Keratinocyte (primary cell): Measurements from ENCODE around the gene RABGGTA. TPM values are rescaled to one million over a fixed set of nuclear protein-coding genes. Genes with fewer than 3 reads are reported as not detected.

Experiments
- DNase-seq: peaks from one replicate; pipeline ENCODE4 v3.0.0-alpha.2; 2011; ENCODE audit warnings: low read depth, missing footprints, low spot score
- FAIRE-seq: peaks from 2 replicates; lab custom pipeline; 2011; peaks lifted over from hg19 to GRCh38; lab: Jason Lieb, UNC
- H2AFZ ChIP-seq: 2 replicates; pipeline ENCODE4 v1.6.0; 2012; ENCODE audit warnings: low read length, control low read depth, inconsistent platforms; ENCODE audit not compliant: control insufficient read depth
- H3K27ac ChIP-seq: 2 replicates; pipeline ENCODE4 v1.5.1; 2011; ENCODE audit warnings: low read length; ENCODE audit not compliant: control insufficient read depth, insufficient read depth
- H3K27me3 ChIP-seq: 3 replicates; pipeline ENCODE4 v1.6.0; 2011; ENCODE audit warnings: low read length; ENCODE audit not compliant: control insufficient read depth, insufficient read depth; ENCODE audit errors: extremely low read depth
- H3K36me3 ChIP-seq, 2 experiments: 2 replicates in 1 of 2; 3 replicates in 1 of 2; pipeline ENCODE4 v1.5.1; 2011; ENCODE audit warnings: low read length in 2 of 2, mild to moderate bottlenecking in 1 of 2; ENCODE audit not compliant: control insufficient read depth in 2 of 2, insufficient read depth in 2 of 2; ENCODE audit errors: extremely low read depth in 1 of 2
- H3K4me1 ChIP-seq: 3 replicates; pipeline ENCODE4 v1.5.1; 2011; ENCODE audit warnings: low read length; ENCODE audit not compliant: control insufficient read depth, insufficient read depth; ENCODE audit errors: extremely low read depth
- H3K4me2 ChIP-seq: 3 replicates; pipeline ENCODE4 v1.6.0; 2011; ENCODE audit warnings: low read depth, low read length; ENCODE audit not compliant: control insufficient read depth, insufficient read depth; ENCODE audit errors: extremely low read depth
- H3K4me3 ChIP-seq, 3 experiments: fragments of 200-600 bp in 1 of 3; sonication (generic) in 1 of 3; 2 replicates in 2 of 3; 3 replicates in 1 of 3; pipeline ENCODE4 v1.5.1; 2011 to 2016; ENCODE audit warnings: low read length in 3 of 3, mild to moderate bottlenecking in 3 of 3, control low read depth in 2 of 3, inconsistent platforms in 1 of 3, low read depth in 1 of 3, mixed read lengths in 1 of 3, mixed run types in 1 of 3, moderate library complexity in 1 of 3; ENCODE audit not compliant: control insufficient read depth in 2 of 3, insufficient read depth in 2 of 3; ENCODE audit errors: extremely low read depth in 1 of 3
- H3K79me2 ChIP-seq: 2 replicates; pipeline ENCODE4 v1.6.0; 2012; ENCODE audit warnings: low read length; ENCODE audit not compliant: control insufficient read depth, insufficient read depth
- H3K9ac ChIP-seq: 3 replicates; pipeline ENCODE4 v1.6.0; 2011; ENCODE audit warnings: low read length; ENCODE audit not compliant: control insufficient read depth, insufficient read depth; ENCODE audit errors: extremely low read depth
- H3K9me1 ChIP-seq: 3 replicates; pipeline ENCODE4 v1.6.0; 2011; ENCODE audit warnings: low read length; ENCODE audit not compliant: control insufficient read depth, insufficient read depth; ENCODE audit errors: extremely low read depth
- H3K9me3 ChIP-seq: 2 replicates; pipeline ENCODE4 v1.5.1; 2012; ENCODE audit warnings: low read depth, low read length; ENCODE audit not compliant: control insufficient read depth
- H4K20me1 ChIP-seq: 3 replicates; pipeline ENCODE4 v1.6.0; 2011; ENCODE audit warnings: low read length; ENCODE audit not compliant: control insufficient read depth, insufficient read depth; ENCODE audit errors: extremely low read depth
- EZH2 ChIP-seq: IDR thresholded peaks from one replicate; pipeline ENCODE4 v1.6.1; 2012; ENCODE audit warnings: inconsistent platforms, mild to moderate bottlenecking, low read length, moderate library complexity
- dilution Hi-C: fragments of 300-500 bp; cut with MboI; formaldehyde crosslinking; loops from one replicate; pipeline ENCODE4 v1.7.0; 2020; ENCODE audit warnings: low sequenced_read_pairs; ENCODE audit not compliant: extremely low pct_ligation_motif_present
- polyA plus RNA-seq, 5 experiments: library from polyadenylated mRNA; depleted of rRNA in 3 of 5; stranded (reverse) in 3 of 5; stranded (forward) in 1 of 5; unstranded in 1 of 5; fragments of >200 nt; gene quantifications; 1 replicate in 1 of 5; 2 replicates in 3 of 5; 3 replicates in 1 of 5; pipeline versions ENCODE4 v1.2.1 to v1.2.3, GENCODE V29; 2011 to 2012; ENCODE audit warnings: missing spikeins in 2 of 5, low read depth in 1 of 5, low replicate concordance in 1 of 5
- TF ChIP-seq, protein P1 (sequence below), 3 experiments: IDR thresholded peaks in 1 of 3; conservative IDR thresholded peaks in 1 of 3; optimal IDR thresholded peaks in 1 of 3; 2 replicates in 2 of 3; 3 replicates in 1 of 3; pipeline versions ENCODE3 to v1.5.1; 2011; ENCODE audit warnings: low read length in 3 of 3, mild to moderate bottlenecking in 3 of 3, moderate library complexity in 2 of 3, control low read depth in 1 of 3, inconsistent platforms in 1 of 3; ENCODE audit not compliant: insufficient read depth in 2 of 3; ENCODE audit errors: extremely low read depth in 1 of 3

Gene RABGGTA
- polyA plus RNA-seq, 1 donor (not counting 4 experiments of a cell fraction or from before 2014, with no cell fraction given), result 29.0 TPM

- no peak overlapping the region for H2AFZ ChIP-seq
- H3K4me3 ChIP-seq, result no peak overlapping the region
- H3K9me1 ChIP-seq, result no peaks in the 10 kb centered on the region
- H3K4me2 ChIP-seq, result no peak overlapping the region
- peaks cover 15 to 28% of the 10 kb centered on the region in 2 experiments for H3K36me3 ChIP-seq
- no peaks in the 10 kb centered on the region for H3K27me3 ChIP-seq
- TF ChIP-seq, protein P1, sequence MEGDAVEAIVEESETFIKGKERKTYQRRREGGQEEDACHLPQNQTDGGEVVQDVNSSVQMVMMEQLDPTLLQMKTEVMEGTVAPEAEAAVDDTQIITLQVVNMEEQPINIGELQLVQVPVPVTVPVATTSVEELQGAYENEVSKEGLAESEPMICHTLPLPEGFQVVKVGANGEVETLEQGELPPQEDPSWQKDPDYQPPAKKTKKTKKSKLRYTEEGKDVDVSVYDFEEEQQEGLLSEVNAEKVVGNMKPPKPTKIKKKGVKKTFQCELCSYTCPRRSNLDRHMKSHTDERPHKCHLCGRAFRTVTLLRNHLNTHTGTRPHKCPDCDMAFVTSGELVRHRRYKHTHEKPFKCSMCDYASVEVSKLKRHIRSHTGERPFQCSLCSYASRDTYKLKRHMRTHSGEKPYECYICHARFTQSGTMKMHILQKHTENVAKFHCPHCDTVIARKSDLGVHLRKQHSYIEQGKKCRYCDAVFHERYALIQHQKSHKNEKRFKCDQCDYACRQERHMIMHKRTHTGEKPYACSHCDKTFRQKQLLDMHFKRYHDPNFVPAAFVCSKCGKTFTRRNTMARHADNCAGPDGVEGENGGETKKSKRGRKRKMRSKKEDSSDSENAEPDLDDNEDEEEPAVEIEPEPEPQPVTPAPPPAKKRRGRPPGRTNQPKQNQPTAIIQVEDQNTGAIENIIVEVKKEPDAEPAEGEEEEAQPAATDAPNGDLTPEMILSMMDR (optimal IDR thresholded peaks at IDR 0.05 in 1 of 3, IDR thresholded peaks at IDR 0.05 in 1 of 3, conservative IDR thresholded peaks at IDR 0.05 in 1 of 3; ENCODE audit: extremely low read depth in 1 of 3, insufficient read depth in 2 of 3, low read length in 3 of 3), result no peak
- no peak for TF ChIP-seq EZH2
- no peak for DNase-seq
- no peaks in the 10 kb centered on the region for H3K9me3 ChIP-seq
- H3K4me1 ChIP-seq, result peaks cover 28% of the 10 kb centered on the region
- no peak overlapping the region for H3K27ac ChIP-seq
- H3K79me2 ChIP-seq, result peaks cover 3% of the 10 kb centered on the region
- dilution Hi-C loops, result no loop called here
- no peaks in the 10 kb centered on the region for H4K20me1 ChIP-seq
- H3K9ac ChIP-seq, result no peak overlapping the region
- FAIRE-seq, result no peak
These were observed 4.8 kb downstream of the RABGGTA start for GRCh38 chr14:24266344-24267244.

DNA sequence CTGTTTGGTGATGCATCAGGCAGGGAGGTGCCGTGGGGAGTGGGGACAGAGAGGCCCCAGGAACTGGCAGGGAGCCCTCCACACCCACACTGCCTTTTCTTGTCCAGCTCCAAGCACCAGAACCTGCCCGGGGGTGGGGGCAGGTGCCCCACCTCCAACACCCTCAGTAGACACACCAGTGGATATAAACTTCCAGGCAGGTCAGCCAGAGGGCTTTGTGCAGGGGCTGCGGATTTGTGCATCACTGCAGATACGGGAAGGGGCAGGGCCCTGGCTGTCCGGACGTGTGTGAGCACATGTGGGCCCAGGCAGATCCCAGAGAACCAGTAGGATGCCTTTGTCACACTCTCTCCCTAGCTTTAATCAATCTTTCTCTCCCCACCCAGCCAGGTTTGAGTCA lies 7.1 kb downstream of the RABGGTA start:
- peaks cover 15 to 24% of the 10 kb centered on the region in 2 experiments for H3K36me3 ChIP-seq
- dilution Hi-C loops, result no loop called here
- peak overlapping the region; percentile 27 for H3K27ac ChIP-seq

More for the DNA sequence above, 7.1 kb downstream of the RABGGTA start:
- no peak for DNase-seq
- Histone ChIP-seq H3K4me1 (peaks cover 24% of the 10 kb centered on the region), H3K9me3 (no peaks in the 10 kb centered on the region), H3K9ac (peak overlapping the region; percentile 3), H3K79me2 (no peaks in the 10 kb centered on the region), H2AFZ (no peak overlapping the region), H3K27me3 (no peaks in the 10 kb centered on the region), H4K20me1 (no peaks in the 10 kb centered on the region), H3K9me1 (no peaks in the 10 kb centered on the region), H3K4me3 (peak overlapping the region in 1 of 3 experiments; percentile 9), H3K4me2 (peak overlapping the region; percentile 46)
- peak; percentile 74 for FAIRE-seq
- TF ChIP-seq, protein P1 (optimal IDR thresholded peaks at IDR 0.05 in 1 of 3, IDR thresholded peaks at IDR 0.05 in 1 of 3, conservative IDR thresholded peaks at IDR 0.05 in 1 of 3; ENCODE audit: extremely low read depth in 1 of 3, insufficient read depth in 2 of 3, low read length in 3 of 3), result no peak
- no peak for TF ChIP-seq EZH2
